HG03196 (cell line): ENCODE measurements around the gene MAP2K5.

ENCODE experiments used
- ATAC-seq: cut with Tn5 transposase; IDR thresholded peaks from one replicate; pipeline ENCODE4 v1.9.1; 2021; ENCODE audit not compliant: unreplicated experiment

Gene MAP2K5

DNA sequence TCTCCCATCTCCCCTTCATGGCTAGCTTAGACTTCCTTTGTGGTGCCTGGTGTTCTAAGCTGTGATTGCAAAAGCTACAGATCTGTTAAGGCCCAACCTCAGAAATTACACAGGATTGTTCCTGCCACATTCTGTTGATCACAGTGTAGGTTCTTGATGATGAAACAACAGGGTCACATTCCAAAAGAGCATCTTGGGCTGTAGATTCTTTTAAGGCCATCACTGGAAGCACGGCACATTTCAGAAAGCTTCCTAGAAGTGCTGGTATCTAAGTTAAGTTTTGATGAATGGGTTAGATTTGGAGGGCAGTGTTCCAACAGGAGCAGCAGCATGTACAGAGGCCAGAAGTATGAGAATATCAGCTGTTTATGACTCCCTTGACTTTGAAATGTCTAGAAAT lies 175.3 kb downstream of the MAP2K5 start:
- ATAC-seq, result no peak

DNA sequence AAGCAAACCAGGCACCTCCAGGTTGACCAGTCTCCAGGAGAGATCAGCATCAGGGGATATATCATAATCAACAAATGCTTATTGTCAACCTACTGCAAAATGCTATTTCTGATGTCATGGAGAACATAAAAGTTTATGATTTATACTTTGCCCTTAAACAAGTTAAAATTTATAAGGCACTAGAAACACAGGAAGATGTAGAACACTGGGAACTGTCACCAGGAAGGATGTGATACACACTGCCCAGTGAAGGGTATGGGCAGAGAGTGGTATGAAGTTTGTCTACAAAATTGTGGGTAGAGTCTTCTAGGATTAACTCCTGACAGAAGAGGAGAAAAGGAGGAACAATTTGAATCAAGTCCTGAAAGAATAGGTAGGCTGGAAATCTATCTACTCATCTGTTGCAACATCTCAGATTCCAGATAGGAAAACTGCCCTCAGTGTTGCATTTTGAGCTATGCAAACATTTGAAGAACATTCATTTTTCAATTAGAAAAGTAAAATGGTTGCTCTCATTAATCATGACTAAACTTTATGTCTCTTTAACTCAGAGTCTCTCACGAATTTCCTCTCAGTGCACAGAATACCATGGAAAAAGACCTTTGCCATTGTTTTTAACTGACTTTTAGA lies 176.9 kb downstream of the MAP2K5 start:
- no peak for ATAC-seq

DNA sequence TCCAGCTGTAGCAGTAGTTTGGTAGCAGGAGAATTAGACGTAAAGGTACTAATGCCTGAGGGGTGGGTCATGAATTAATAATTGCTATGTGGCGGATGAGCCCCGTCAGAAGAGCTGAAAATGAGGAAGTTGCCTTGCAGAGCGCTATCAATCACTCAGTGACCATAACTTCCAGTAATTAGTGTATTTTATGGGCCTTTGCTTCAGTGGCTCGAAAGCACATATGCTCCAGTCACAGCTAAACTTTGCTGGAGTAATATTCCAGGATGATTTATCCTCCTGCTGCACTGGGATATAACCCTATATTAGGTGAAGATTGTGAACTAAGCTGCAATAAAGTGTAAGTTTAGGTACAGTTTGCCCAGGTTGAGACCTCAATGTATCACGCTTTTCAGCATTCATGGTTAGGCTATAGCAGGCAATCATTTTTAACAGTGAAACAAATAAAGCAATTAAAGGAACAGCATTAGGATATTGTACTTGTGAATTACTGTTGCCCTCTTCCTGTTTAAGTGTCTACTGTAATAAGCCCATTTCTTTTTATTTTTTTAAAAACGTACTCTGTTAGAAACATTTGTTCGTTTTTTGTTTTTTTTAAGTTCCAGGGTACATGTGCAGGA lies 178.2 kb downstream of the MAP2K5 start:
- ATAC-seq, result no peak

DNA sequence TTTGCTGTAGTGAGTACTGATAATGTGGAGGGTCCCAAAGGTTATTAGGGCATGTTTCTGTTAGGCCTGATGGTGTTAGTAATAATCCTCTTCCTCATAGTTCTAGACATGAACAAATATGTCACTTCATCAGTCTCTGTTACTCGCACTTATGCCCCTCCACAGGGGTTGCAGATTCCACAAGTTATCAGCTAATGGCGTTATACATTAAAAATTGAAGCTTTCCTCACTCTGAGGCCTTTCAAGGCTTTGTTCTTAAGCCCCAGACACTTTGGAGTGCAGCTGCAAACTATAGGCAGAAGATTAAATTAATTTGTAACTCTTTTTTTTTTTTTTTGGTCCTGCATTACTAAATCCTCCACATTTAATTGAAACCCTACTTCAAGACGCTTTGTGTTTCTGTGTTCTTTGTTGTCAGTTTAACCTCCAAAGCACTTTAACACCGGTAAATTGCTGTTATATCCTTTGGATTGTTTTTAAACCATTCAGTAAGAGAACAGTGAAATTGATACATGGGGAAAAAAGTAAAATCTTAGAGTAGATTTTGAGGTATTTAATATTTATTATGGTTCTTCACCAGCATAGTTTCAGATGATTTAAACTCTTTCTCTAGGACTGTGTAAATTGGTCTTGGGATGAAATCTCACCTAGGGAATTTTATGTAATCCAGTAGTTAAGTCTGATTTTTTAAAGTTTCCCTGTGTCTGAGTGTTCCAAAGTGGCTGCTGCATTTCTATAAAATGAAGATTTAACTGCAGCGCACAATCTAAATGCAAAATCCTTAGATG lies 179.7 kb downstream of the MAP2K5 start:
- ATAC-seq, result no peak

DNA sequence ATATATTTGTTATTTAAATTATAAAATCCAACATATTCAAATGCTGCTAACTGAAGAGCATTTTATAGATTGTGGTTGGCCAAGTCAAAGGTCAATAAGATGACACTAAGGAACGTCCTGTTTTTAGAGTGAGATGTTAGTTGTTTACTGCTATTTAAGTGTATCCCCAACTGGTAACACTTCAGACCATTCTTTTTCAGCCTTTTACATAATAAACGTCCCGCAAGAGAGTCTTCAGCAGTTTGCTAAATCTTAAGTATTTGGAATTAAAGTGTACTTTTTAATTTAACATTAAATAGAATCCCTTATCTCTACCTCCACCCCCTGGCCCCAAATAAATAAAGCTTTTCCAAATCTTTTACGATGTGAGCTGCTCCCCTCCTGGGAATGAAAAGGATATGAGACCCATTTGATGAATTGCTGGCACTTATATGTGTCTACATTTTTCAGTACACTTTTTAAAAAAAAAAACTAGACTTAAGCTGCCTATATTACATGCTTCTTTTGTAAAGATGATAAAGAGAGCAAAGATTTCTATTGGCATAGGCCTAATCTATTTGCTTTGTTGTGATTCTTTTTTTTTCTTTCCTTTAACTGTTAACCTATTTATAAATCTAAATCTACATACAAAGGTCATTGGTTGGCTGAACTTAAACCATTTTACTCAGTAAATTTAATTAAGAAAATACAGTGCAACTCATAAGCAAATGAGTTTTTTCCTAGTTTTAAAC lies 181.0 kb downstream of the MAP2K5 start:
- ATAC-seq, result no peak

DNA sequence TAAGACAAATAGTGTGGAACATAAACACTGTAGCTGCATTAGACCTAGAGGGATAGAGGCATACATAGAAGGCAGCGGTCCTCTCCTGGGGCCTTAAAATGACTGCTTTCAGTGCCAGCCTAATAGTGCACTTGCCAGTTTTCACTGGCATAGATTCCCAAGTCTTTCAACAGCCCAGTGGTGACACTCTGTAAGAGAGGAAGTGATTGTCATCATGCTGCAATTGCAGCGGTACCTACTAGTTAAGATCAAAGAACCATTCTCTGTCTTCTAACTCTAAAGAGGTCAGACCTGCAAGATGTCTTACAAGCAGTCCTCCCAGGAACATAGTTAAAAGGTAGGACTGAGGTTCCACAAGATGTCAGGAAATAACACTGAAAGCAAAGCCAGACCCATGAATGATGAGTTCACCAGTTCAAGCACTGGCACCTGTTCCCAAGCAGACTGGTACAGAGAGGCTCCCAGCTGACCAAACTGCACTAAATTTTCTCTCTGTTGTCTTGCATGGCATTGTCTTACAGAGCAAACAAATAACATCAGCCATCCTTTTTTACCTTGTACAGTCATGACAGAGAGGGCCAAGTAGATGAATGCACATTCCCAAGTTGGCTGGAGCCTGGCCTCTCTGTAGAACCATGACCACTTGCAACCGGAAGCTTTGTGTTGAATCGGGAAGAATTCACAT lies 182.3 kb downstream of the MAP2K5 start:
- ATAC-seq, result no peak

DNA sequence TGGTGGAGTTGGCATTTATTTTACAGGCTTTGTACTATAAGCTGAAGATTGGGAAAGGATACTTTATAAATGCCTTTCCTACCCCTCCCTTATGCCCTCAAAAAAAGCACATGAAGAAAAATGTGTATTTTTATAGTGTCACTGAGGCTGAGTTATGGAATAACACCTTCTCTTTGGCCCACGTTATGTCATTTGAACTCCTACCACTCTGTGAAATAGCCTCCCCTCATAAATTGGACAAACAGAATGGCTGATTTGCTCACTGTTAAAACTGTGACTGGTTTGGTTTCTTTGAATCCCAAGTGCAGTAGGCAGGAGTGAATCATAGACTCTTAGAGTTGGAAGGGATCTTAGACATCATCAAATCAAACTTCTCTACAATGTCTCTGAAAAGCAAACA lies 187.6 kb downstream of the MAP2K5 start:
- ATAC-seq, result no peak

DNA sequence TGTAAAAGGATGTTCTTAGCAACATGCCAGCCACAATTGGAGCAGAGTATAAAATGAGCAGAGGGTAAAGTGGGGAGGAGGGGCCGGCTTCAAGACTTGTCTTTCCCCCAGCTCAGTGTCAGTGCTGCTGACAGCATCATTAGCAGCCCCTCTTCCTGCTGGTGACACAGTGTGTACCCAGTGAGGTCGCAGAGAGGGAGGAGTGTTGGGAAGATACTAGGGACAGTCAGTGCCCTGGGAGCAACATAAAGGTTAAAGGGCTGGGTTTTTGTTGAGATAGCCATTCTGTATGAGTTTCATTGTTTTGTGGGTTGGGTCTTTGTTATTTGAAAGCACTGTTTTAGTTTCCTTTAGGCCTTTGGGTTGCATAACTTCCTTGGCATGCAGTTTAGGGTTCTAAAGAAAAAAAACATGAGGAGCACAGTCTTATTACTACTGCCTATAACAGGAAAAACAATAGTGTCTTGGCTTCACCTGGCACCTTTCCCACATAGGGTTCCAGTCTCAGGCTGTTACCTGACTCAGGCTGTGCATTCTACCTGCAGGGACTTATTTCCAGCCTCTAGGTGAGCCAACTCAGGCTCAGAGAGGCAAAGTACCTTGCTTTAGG lies 188.7 kb downstream of the MAP2K5 start:
- no peak for ATAC-seq

DNA sequence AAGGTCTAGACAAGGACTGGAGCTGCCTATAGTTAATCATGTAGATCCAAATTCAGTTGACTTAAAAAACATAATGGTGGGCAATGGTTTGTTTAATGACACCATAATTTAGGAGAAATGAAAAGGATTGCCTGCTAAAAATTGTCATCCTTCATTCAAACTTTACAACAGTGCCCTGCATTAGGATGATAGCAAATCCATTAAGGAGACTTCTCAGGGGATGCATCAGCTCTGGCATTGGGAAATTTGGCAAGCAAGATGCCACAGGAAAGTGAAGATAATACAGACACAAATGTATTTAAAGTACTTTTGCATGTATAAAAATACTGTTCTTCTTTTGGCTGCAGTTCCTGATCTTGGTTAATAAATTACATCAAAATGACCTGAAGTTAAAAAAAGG lies 189.7 kb downstream of the MAP2K5 start:
- ATAC-seq, result no peak

DNA sequence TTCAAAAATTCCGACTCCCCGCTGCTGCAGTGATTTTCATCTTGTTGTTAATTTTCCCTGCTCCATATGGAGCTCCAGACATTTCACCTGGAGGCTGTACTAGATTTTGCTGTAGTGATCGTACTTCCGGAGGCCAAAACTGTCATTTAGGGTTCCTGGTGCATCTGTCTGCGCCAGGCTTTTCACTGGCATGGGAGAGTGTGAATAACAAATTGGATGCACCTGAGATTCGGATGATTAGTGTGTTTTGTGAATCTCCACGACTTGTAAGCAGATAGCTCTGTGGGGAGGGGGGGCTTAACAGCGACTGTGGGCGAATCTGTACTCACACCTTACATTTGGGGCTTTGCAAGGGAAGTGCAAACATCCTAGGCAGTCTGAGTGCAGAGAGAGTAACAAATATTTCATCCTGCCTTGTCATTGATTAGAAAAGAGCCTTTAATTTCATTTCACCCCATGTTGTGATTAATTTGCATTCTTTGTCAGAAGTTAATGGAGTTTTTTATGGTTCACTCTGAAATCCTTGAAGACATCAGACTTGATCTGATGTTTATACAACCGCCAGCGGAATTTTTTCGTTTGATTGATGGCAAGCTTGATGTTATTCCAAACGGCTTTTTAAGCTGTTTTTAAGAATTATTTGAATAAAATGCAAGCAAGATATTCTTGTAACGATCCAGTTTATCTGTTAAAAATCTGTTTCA lies 190.3 kb downstream of the MAP2K5 start:
- no peak for ATAC-seq

DNA sequence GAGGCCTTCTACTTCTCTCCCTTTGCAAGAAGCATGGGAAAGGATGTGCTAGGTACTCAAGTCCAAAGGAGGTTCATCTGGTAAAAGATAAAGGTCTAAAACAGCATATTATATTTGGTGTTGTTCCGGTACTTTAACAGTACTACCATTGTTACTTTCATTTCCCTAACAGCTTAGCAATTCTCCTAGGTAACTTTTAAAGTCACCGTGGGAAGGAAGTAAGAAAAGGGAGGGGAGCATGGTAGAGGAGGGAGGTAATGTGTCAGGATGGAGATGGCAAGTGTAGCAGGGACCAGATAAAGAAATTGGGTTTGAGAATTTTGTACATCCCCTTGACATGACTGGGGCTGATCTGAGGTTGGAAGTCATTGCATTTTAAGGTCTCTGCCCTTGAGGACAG lies 193.4 kb downstream of the MAP2K5 start:
- ATAC-seq, result no peak

DNA sequence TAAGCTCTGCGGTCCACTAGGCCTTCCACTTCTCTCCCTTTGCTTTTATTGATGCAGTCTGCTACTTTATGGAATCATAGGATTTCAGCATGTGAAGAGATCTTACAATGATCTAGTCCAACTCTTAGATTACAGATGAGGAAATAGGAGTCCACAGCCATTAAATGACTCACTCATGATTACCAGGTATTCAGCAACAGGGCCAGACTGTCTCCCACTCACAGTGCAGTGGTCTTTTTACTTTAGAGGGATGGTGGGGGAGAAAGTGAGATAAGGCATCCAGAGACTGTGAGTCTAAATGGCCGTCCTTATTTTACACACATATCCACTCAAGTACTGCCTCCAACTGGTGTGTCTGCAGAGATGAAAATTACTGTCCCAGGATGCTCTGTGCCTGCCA lies 194.3 kb downstream of the MAP2K5 start:
- no peak for ATAC-seq

DNA sequence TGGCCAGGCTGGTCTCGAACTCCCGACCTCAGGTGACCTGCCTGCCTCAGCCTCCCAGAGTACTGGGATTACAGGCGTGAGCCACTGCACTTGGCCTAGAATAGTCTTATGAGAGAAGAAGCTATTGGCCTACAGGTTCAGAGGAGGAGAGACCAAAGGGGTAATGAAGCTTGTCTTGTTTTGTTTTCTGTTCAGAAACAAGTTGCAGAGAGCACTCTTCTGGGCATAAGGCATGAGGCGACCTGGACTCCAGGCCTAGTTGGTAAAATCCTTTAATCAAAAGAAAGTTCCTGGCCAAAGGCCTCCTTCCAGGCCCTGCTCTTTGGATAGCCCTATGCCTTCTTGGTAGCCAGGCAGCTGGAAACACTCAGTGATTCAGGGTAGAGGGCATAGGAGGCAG lies 195.6 kb downstream of the MAP2K5 start:
- ATAC-seq, result no peak

DNA sequence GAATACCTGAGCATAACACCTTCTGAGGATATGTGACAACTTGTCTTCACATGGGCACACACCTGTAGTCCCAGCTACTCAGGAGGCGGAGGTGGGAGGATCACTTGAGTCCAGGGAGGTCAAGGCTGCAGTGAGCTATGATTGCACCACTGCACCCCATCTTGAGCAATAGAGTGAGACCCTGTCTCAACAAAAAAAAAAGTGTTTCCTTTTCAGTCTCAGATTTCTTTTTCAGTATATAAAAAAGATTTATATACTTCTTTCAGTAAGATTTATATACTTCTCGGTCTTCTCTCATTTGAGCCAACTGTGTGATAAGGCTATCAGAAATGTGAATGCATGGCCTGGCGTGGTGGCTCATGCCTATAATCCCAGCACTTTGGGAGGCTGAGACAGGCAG lies 197.9 kb downstream of the MAP2K5 start:
- ATAC-seq, result no peak

DNA sequence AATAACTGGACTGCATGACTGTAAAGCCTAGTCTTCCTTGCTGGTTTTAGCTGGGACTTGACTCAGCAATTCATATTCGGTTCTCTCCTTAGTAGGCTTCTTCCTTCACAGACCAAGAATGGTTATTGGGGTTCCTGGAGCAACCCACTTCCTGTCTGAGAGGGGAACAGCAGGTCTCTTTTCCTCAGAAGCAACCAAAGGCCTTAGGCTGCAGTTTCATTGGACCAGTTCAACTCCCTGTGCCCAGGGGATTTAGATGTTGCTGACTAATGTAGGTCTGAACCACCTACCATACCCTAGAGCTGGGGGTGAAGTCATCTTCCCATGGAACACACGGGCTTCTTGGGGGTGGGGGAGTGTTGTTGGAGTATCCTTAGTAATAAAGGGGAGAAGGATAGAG lies 198.8 kb downstream of the MAP2K5 start:
- ATAC-seq, result no peak

DNA sequence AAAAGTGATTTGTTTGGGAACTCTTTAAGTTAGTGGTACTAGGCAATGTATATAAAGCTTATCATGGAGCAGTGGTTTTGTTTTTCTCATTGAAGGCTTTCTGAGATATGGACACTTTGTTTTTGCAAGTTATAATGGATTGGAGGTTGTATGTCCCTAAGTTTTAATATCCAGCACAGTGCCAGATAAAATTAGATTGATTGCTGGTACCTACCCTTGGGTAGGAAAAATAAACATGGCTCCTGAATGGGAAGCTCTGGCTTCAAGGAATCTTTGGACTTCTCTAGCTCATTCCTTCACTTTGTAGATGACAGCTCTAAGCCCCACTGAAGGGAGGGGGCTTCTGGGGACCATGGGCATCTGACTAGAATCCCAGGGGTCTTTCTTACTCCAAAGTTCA lies 201.1 kb downstream of the MAP2K5 start:
- ATAC-seq, result no peak

DNA sequence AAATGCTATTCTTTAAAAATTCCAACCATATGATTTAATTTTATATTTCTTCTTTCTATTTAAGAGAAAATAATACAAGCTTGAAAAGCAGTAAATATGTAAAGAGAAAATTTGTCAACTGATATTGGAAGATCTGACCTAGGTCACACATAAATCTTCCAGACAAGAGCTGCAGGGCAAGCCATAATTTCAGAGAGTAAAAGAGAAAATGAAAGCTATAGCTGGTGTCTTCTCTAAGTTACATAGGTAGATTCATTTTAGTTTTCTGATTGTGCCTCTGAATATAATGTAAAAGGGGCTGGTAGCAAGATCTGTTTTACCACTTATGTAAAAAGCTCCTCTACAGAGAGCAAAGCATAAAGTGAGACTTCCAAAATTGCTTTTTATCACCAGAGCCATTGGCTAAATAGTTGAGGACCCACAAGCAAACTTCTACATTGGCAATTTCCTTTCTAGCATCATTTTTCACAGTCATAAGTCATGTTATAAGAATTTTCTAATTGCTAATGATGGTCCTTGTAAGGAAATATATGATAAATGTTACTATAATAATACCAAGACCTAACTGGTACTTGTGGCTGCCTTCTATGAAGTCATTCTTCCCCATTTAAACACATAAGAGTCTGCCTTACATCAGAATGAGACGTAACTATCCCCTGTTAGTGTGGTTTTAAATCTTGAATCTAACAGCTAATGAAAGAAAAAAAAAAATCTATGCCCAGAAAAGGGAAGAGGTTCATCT lies 202.0 kb downstream of the MAP2K5 start:
- ATAC-seq, result no peak

DNA sequence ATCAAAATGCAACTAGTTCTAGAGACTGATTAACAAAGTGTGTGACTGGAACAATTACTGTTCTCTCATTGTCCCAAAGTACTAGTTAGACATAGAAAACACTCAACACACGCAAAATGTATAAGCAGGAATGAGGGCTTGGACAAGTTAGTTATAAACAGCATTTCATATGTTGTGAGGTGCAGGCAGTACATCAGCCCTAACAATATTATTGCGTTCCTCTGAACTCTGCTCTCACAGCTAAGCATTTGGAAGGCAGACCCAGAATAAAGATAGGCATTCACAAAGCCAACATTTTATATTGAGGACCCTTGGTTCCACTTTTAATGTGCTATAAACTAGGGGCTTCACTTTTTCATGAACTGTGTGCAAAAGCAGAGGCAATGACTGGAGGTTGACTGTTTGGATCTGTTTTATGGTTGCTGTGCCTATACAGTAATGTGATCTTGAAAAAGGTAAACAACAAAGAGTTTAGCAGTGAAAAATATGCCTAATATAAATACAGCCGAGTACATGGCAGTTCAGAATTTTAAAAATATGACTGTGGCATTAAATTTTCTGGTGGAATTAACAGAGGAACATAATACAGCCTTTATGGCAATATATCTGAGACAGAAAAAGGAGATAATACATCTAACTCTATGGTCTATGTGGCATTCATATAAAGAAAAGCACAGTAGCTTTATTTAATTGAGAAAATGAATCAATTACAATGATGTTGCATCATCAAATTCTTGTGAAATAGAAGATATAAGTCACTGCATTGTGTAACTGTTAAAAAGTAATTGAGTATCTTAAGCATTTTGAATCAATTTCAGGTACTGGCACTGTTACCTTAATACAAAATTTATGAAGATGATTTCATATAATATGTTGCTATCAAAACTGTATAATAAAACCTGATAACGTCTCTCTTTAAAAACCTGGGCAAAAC lies 202.8 kb downstream of the MAP2K5 start:
- no peak for ATAC-seq
